ENCODE results near the gene TRHDE.

GRCh38 chr12:72390146-72390545 lies 118.0 kb downstream of the TRHDE start:
- TF ChIP-seq CTCF (IDR thresholded peaks at IDR 0.05) (no peak), POLR2AphosphoS5 (IDR thresholded peaks at IDR 0.05) (no peak)

All from prostate gland (tissue), 2 donors.